B cell (primary cell): ENCODE results near the gene PTPRN2.

Experiments used
- CTCF ChIP-seq: fragments of 200-600 bp; IDR thresholded peaks from one replicate; pipeline ENCODE4 v1.8.0; 2022; ENCODE audit warnings: antibody characterized with exemption, mild to moderate bottlenecking
- EZH2 ChIP-seq: IDR thresholded peaks from 2 replicates; pipeline ENCODE4 v1.6.1; 2012; ENCODE audit warnings: borderline replicate concordance, low read depth, mild to moderate bottlenecking, moderate library complexity, low read length; ENCODE audit not compliant: insufficient read depth, poor library complexity, severe bottlenecking

DNA sequence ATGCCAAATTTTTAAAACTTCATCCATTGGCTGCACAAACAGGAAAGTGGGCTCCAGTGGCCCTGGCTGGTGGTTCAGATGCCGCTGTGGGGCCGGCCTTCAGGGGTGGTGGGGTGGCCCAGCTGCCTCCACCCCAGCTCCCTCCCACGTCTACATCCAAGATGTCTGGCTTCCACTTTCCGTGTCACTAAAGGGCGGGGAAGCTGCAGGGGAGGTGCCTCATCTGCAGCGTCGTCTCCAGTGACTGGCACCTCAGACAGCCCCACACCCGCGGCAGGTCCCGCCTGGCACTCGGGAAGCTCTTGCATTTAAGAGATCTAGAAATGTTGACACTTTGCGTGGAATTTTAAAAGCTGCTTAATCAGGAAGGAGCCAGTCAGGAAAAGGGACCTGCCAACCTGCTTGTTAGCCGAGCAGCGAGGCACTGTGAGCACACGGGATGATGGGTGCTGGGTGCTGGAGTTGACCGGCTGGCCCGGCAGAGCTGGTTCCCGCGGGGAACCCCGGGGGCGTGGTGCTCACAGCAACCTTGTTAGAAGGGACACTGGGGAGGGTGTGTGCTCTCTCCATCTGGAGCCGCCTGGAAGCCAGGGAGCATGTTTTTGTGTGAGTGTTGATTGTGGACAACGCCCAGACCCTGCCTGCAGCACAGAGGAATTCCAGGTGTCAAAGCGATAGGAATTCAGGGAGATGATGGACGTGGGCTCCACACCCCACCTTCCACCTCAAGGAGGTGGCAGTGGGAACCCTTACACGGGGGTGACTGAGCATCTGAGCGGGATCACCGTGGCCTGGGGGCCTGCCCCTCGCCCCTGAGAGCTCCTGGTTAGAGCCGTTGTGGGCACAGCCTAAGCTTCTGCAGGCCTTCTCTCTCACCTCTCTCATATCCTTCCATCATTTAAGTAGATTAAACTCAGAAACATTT lies 320.5 kb downstream of the PTPRN2 start:
- TF ChIP-seq CTCF (no peak), EZH2 (no peak)
